ENCODE measurements around the gene NEMP2.
"Not testable (repeated sequence)": the region's sequence is repeated elsewhere in the genome, so short reads cannot be mapped to it uniquely, and the experiment has no call there.

Gene NEMP2

GRCh38 chr2:190507135-190507534 is 27.4 kb downstream of the NEMP2 start:
- no peak for DNase-seq (ENCODE audit: low read depth in 1 of 2, low spot score in 1 of 2)
- in situ Hi-C loops (cut with HindIII; ENCODE audit: low pct_unique_long_range_greater_than_20kb, low sequenced_read_pairs) = no loop called here
- TF ChIP-seq JUND (IDR thresholded peaks at IDR 0.05; ENCODE audit: low read depth) = no peak

GRCh38 chr2:190506666-190507065 is 27.9 kb downstream of the NEMP2 start:
- DNase-seq (ENCODE audit: low read depth in 1 of 2, low spot score in 1 of 2) = no peak
- in situ Hi-C loops (cut with HindIII; ENCODE audit: low pct_unique_long_range_greater_than_20kb, low sequenced_read_pairs) = no loop called here
- TF ChIP-seq JUND (IDR thresholded peaks at IDR 0.05; ENCODE audit: low read depth) = no peak

GRCh38 chr2:190505696-190506095 is 28.8 kb downstream of the NEMP2 start:
- in situ Hi-C loops (cut with HindIII; ENCODE audit: low pct_unique_long_range_greater_than_20kb, low sequenced_read_pairs) = no loop called here
- TF ChIP-seq JUND (IDR thresholded peaks at IDR 0.05; ENCODE audit: low read depth) = no peak
- DNase-seq (ENCODE audit: low read depth in 1 of 2, low spot score in 1 of 2) = no peak

- in situ Hi-C loops (cut with HindIII; ENCODE audit: low pct_unique_long_range_greater_than_20kb, low sequenced_read_pairs) = no loop called here
- TF ChIP-seq JUND (IDR thresholded peaks at IDR 0.05; ENCODE audit: low read depth) = no peak
- no peak for DNase-seq (ENCODE audit: low read depth in 1 of 2, low spot score in 1 of 2)
These were observed 29.6 kb downstream of the NEMP2 start for GRCh38 chr2:190504912-190505311.

- in situ Hi-C loops (cut with HindIII; ENCODE audit: low pct_unique_long_range_greater_than_20kb, low sequenced_read_pairs) = no loop called here
- no peak for TF ChIP-seq JUND (IDR thresholded peaks at IDR 0.05; ENCODE audit: low read depth)
- DNase-seq (ENCODE audit: low read depth in 1 of 2, low spot score in 1 of 2) = no peak
These were observed 31.4 kb downstream of the NEMP2 start for GRCh38 chr2:190503088-190503487.

GRCh38 chr2:190501702-190502407 is 32.7 kb downstream of the NEMP2 start:
- DNase-seq (ENCODE audit: low read depth in 1 of 2, low spot score in 1 of 2) = no peak
- in situ Hi-C loops (cut with HindIII; ENCODE audit: low pct_unique_long_range_greater_than_20kb, low sequenced_read_pairs) = no loop called here
- TF ChIP-seq JUND (IDR thresholded peaks at IDR 0.05; ENCODE audit: low read depth) = no peak

- DNase-seq (ENCODE audit: low read depth in 1 of 2, low spot score in 1 of 2) = no peak
- no peak for TF ChIP-seq JUND (IDR thresholded peaks at IDR 0.05; ENCODE audit: low read depth)
- in situ Hi-C loops (cut with HindIII; ENCODE audit: low pct_unique_long_range_greater_than_20kb, low sequenced_read_pairs) = no loop called here
These were observed 33.3 kb downstream of the NEMP2 start for GRCh38 chr2:190501231-190501630.

GRCh38 chr2:190500054-190500502 is 34.4 kb downstream of the NEMP2 start:
- TF ChIP-seq JUND (IDR thresholded peaks at IDR 0.05; ENCODE audit: low read depth) = no peak
- in situ Hi-C loops (cut with HindIII; ENCODE audit: low pct_unique_long_range_greater_than_20kb, low sequenced_read_pairs) = no loop called here
- DNase-seq (ENCODE audit: low read depth in 1 of 2, low spot score in 1 of 2) = no peak

- no peak for DNase-seq (ENCODE audit: low read depth in 1 of 2, low spot score in 1 of 2)
- in situ Hi-C loops (cut with HindIII; ENCODE audit: low pct_unique_long_range_greater_than_20kb, low sequenced_read_pairs) = no loop called here
- TF ChIP-seq JUND (IDR thresholded peaks at IDR 0.05; ENCODE audit: low read depth) = no peak
These were observed 35.2 kb downstream of the NEMP2 start for GRCh38 chr2:190499273-190499672.

- peak in 1 of 2 experiments; percentile 51 for DNase-seq (ENCODE audit: low read depth in 1 of 2, low spot score in 1 of 2)
- in situ Hi-C loops (cut with HindIII; ENCODE audit: low pct_unique_long_range_greater_than_20kb, low sequenced_read_pairs) = no loop called here
- no peak for TF ChIP-seq JUND (IDR thresholded peaks at IDR 0.05; ENCODE audit: low read depth)
These were observed 37.1 kb downstream of the NEMP2 start for GRCh38 chr2:190497428-190497827.

GRCh38 chr2:190494600-190495227 is 39.8 kb downstream of the NEMP2 start:
- DNase-seq (ENCODE audit: low read depth in 1 of 2, low spot score in 1 of 2); in situ Hi-C loops (cut with HindIII; ENCODE audit: low pct_unique_long_range_greater_than_20kb, low sequenced_read_pairs): not testable (repeated sequence)

- TF ChIP-seq JUND (IDR thresholded peaks at IDR 0.05; ENCODE audit: low read depth) = no peak
- in situ Hi-C loops (cut with HindIII; ENCODE audit: low pct_unique_long_range_greater_than_20kb, low sequenced_read_pairs) = no loop called here
- no peak for DNase-seq (ENCODE audit: low read depth in 1 of 2, low spot score in 1 of 2)
These were observed 41.4 kb downstream of the NEMP2 start for GRCh38 chr2:190493095-190493494.

GRCh38 chr2:190490502-190490901 is 44.0 kb downstream of the NEMP2 start:
- no peak for DNase-seq (ENCODE audit: low read depth in 1 of 2, low spot score in 1 of 2)
- in situ Hi-C loops (cut with HindIII; ENCODE audit: low pct_unique_long_range_greater_than_20kb, low sequenced_read_pairs) = no loop called here
- TF ChIP-seq JUND (IDR thresholded peaks at IDR 0.05; ENCODE audit: low read depth) = no peak
